Panc1 (cell line): ENCODE data around the gene MFGE8. TPM values are rescaled to one million over a fixed set of nuclear protein-coding genes. Genes with fewer than 3 reads are reported as not detected.

ENCODE experiments used
- ATAC-seq: fragments of 200-7000 bp; cut with Tn5 transposase; 2 replicates; pipeline ENCODE4 v1.9.1; 2020; ENCODE audit warnings: mild to moderate bottlenecking, moderate library complexity
- BruUV-seq: library from RNA; stranded (reverse); fragments of 400-500 nt; replicated peaks from 2 replicates; lab custom pipeline; 2021; lab: Mats Ljungman, UMichigan
- CTCF ChIA-PET: fragments of 300-600 bp; sonication (Branson Sonifier 250); formaldehyde crosslinking; loops from one replicate; lab custom pipeline; 2022; ENCODE audit warnings: antibody characterized with exemption; lab: Charles Lee
- POLR2A ChIA-PET: fragments of 300-600 bp; sonication (Branson Sonifier 250); formaldehyde crosslinking; loops from one replicate; lab custom pipeline; 2022; ENCODE audit warnings: antibody characterized with exemption; lab: Charles Lee
- DNase-seq: peaks from one replicate; pipeline ENCODE4 v3.0.0-alpha.2; 2010; ENCODE audit warnings: low read depth, low spot score
- H3K27ac ChIP-seq: 2 replicates; pipeline ENCODE4 v1.5.1; 2011; ENCODE audit warnings: mild to moderate bottlenecking, low read length, inconsistent platforms
- H3K27me3 ChIP-seq: fragments of 200-500 bp; sonication (Bioruptor generic); 2 replicates; pipeline ENCODE4 v1.6.0; 2014; ENCODE audit warnings: low read length, inconsistent platforms; ENCODE audit not compliant: control insufficient read depth, insufficient read depth
- H3K36me3 ChIP-seq: fragments of 200-500 bp; sonication (Bioruptor generic); 2 replicates; pipeline ENCODE4 v1.5.1; 2014; ENCODE audit warnings: inconsistent platforms, mild to moderate bottlenecking, low read length, moderate library complexity; ENCODE audit not compliant: control insufficient read depth, insufficient read depth
- H3K4me1 ChIP-seq: 2 replicates; pipeline ENCODE4 v1.5.1; 2011; ENCODE audit warnings: inconsistent platforms, mild to moderate bottlenecking, low read length, moderate library complexity; ENCODE audit not compliant: control insufficient read depth, insufficient read depth
- H3K4me3 ChIP-seq, 2 experiments: 2 replicates each; pipeline ENCODE4 v1.5.1; 2011 to 2012; ENCODE audit warnings: low read depth in 2 of 2, low read length in 2 of 2, mild to moderate bottlenecking in 2 of 2, inconsistent platforms in 1 of 2, moderate library complexity in 1 of 2
- H3K9me3 ChIP-seq: fragments of 200-500 bp; sonication (Bioruptor generic); 2 replicates; pipeline ENCODE4 v1.5.1; 2014; ENCODE audit warnings: low read depth, mild to moderate bottlenecking, inconsistent platforms, low read length, moderate library complexity; ENCODE audit not compliant: control insufficient read depth, insufficient read depth
- CTCF ChIP-seq: fragments of 450-650 bp; IDR thresholded peaks from 2 replicates; pipeline ENCODE4 v1.5.1; 2017; ENCODE audit warnings: mild to moderate bottlenecking
- POLR2AphosphoS5 ChIP-seq: IDR thresholded peaks from 2 replicates; pipeline ENCODE4 v1.6.1; 2012; ENCODE audit warnings: mild to moderate bottlenecking, low read depth, low read length, moderate library complexity
- REST ChIP-seq, 2 experiments: IDR thresholded peaks; 2 replicates each; pipeline ENCODE4 v1.6.1; 2011 to 2012; ENCODE audit warnings: low read depth in 2 of 2, control low read depth in 1 of 2, low read length in 1 of 2, mild to moderate bottlenecking in 1 of 2, moderate library complexity in 1 of 2; ENCODE audit not compliant: insufficient read depth in 1 of 2
- SIN3A ChIP-seq: IDR thresholded peaks from 2 replicates; pipeline ENCODE4 v1.6.1; 2012; ENCODE audit warnings: low read depth, mild to moderate bottlenecking, low read length, moderate library complexity, borderline replicate concordance; ENCODE audit not compliant: insufficient read depth
- TCF7L2 ChIP-seq: IDR thresholded peaks from 2 replicates; pipeline ENCODE4 v1.6.1; 2011; ENCODE audit warnings: mild to moderate bottlenecking, low read depth, low read length, inconsistent platforms
- in situ Hi-C: cut with HindIII; loops from 2 replicates; pipeline ENCODE4 v1.10.0; 2016; ENCODE audit warnings: low sequenced_read_pairs, low pct_unique_long_range_greater_than_20kb
- intact Hi-C: fragments of 100-400 bp; cut with micrococcal nuclease; formaldehyde crosslinking; loops from one replicate; pipeline ENCODE4 v1.10.0; 2022; ENCODE audit not compliant: unreplicated experiment
- total RNA-seq: library from RNA; stranded (reverse); gene quantifications from one replicate; pipeline ENCODE4 v1.2.1, GENCODE V29; 2021; ENCODE audit not compliant: unreplicated experiment

The MFGE8 gene
- total RNA-seq, 1 experiment from 2014 or later: 1,799 TPM

GRCh38 chr15:88906130-88906529, 7.0 kb downstream of the MFGE8 start:
- Histone ChIP-seq H3K4me1 (peaks cover 96% of the 10 kb centered on the region), H3K27me3 (no peaks in the 10 kb centered on the region), H3K4me3 (no peak overlapping the region), H3K9me3 (no peaks in the 10 kb centered on the region), H3K27ac (peak overlapping the region; percentile 97), H3K36me3 (peaks cover 18% of the 10 kb centered on the region)
- ATAC-seq (no peak), DNase-seq (no peak)
- in situ Hi-C loops: no loop called here
- intact Hi-C loops: no loop called here
- BruUV-seq: no TSS peak
- ChIA-PET POLR2A (interaction anchor here (0.5 to 0.6 kb wide), 2 partner anchors 76 to 133 kb away, joined by 4 read pairs; no protein-coding TSS in a partner anchor), CTCF (interaction anchor here (0.6 to 2.3 kb wide), 3 partner anchors 98 to 272 kb away, joined by 3 to 27 read pairs (median 13); no protein-coding TSS in a partner anchor)
- TF ChIP-seq TCF7L2 (no peak), CTCF (no peak), SIN3A (no peak), POLR2AphosphoS5 (no peak)

- H3K27ac ChIP-seq: peak overlapping the region; percentile 97
- no peaks in the 10 kb centered on the region for H3K27me3 ChIP-seq
- ChIA-PET POLR2A (interaction anchor here (0.5 to 1.2 kb wide), 2 partner anchors 76 to 214 kb away, joined by 4 read pairs; no protein-coding TSS in a partner anchor), CTCF (interaction anchor here (0.6 to 2.3 kb wide), 7 partner anchors 27 to 273 kb away, joined by 3 to 27 read pairs (median 10); no protein-coding TSS in a partner anchor)
- in situ Hi-C loops (no loop called here), intact Hi-C loops (loop anchor here (2.0 kb wide), 1 partner anchor 99 kb away; no protein-coding TSS in a partner anchor)
- no peak overlapping the region for H3K4me3 ChIP-seq
- H3K36me3 ChIP-seq: peaks cover 18% of the 10 kb centered on the region
- DNase-seq (no peak), ATAC-seq (no peak)
- peaks cover 96% of the 10 kb centered on the region for H3K4me1 ChIP-seq
- no TSS peak for BruUV-seq
- TF ChIP-seq TCF7L2 (no peak), SIN3A (no peak), POLR2AphosphoS5 (no peak), CTCF (no peak), REST (IDR thresholded peaks at IDR 0.05; ENCODE audit: insufficient read depth in 1 of 2, low read depth in 2 of 2, low read length in 1 of 2) (no peak)
- no peaks in the 10 kb centered on the region for H3K9me3 ChIP-seq
Measured at GRCh38 chr15:88905576-88905975, 7.6 kb downstream of the MFGE8 start.
